ENCODE data around the gene EME1.

DNA sequence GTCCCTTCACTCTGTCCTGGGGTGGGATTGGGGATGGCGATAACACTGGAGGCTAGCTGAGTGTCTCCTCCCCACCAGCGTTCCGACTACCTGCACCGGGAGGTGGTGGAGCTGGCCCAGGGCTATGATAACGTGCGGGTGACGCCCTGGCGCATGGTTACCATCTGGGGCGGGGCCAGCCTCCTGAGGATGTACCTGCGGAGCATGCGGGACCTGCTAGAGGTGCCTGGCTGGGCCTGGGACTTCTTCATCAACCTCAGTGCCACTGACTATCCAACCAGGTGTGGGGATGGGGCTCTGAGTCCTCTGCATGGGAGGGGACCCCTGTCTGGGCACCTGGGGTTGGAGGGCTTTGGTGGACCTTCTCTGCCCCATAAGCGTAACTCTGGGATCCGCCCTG lies 18.3 kb upstream of the EME1 start:
- TF ChIP-seq, protein P1, sequence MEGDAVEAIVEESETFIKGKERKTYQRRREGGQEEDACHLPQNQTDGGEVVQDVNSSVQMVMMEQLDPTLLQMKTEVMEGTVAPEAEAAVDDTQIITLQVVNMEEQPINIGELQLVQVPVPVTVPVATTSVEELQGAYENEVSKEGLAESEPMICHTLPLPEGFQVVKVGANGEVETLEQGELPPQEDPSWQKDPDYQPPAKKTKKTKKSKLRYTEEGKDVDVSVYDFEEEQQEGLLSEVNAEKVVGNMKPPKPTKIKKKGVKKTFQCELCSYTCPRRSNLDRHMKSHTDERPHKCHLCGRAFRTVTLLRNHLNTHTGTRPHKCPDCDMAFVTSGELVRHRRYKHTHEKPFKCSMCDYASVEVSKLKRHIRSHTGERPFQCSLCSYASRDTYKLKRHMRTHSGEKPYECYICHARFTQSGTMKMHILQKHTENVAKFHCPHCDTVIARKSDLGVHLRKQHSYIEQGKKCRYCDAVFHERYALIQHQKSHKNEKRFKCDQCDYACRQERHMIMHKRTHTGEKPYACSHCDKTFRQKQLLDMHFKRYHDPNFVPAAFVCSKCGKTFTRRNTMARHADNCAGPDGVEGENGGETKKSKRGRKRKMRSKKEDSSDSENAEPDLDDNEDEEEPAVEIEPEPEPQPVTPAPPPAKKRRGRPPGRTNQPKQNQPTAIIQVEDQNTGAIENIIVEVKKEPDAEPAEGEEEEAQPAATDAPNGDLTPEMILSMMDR (IDR thresholded peaks at IDR 0.05): no peak
- TF ChIP-seq POLR2A (IDR thresholded peaks at IDR 0.05): no peak
